Hepatocyte (in vitro differentiated cells): ENCODE measurements around the gene BLOC1S5. TPM values are rescaled to one million over a fixed set of nuclear protein-coding genes. Genes with fewer than 3 reads are reported as not detected.

Experiments
- DNase-seq: peaks from one replicate; pipeline ENCODE4 v3.0.0-alpha.2; 2016; ENCODE audit warnings: low spot score
- H2AFZ ChIP-seq: fragments of 200-600 bp; sonication (generic); 2 replicates; pipeline ENCODE4 v1.6.0; 2016; ENCODE audit warnings: antibody characterized with exemption, mild to moderate bottlenecking
- H3K27ac ChIP-seq: fragments of 200-600 bp; sonication (generic); 2 replicates; pipeline ENCODE4 v1.5.1; 2016; ENCODE audit warnings: mild to moderate bottlenecking
- H3K27me3 ChIP-seq: fragments of 200-600 bp; sonication (generic); 2 replicates; pipeline ENCODE4 v1.6.1; 2016
- H3K36me3 ChIP-seq: fragments of 200-600 bp; sonication (generic); replicated peaks from 2 replicates; pipeline ENCODE4 v1.5.1; 2016; ENCODE audit warnings: low read depth; ENCODE audit not compliant: insufficient read depth
- H3K4me1 ChIP-seq: fragments of 200-600 bp; sonication (generic); 2 replicates; pipeline ENCODE4 v1.5.1; 2016; ENCODE audit warnings: mild to moderate bottlenecking, moderate library complexity; ENCODE audit not compliant: insufficient read depth
- H3K4me2 ChIP-seq: fragments of 200-600 bp; sonication (generic); 2 replicates; pipeline ENCODE4 v1.6.0; 2016
- H3K4me3 ChIP-seq: fragments of 200-600 bp; sonication (generic); 2 replicates; pipeline ENCODE4 v1.5.1; 2016; ENCODE audit warnings: mild to moderate bottlenecking
- H3K79me2 ChIP-seq: fragments of 200-600 bp; sonication (generic); 2 replicates; pipeline ENCODE4 v1.6.0; 2017; ENCODE audit warnings: mild to moderate bottlenecking
- H3K9me2 ChIP-seq: fragments of 200-600 bp; sonication (generic); replicated peaks from 2 replicates; pipeline ENCODE4 v1.6.0; 2017; ENCODE audit warnings: mild to moderate bottlenecking; ENCODE audit not compliant: insufficient read depth
- H3K9me3 ChIP-seq: fragments of 200-600 bp; sonication (generic); 2 replicates; pipeline ENCODE4 v1.5.1; 2016; ENCODE audit warnings: low read depth, mild to moderate bottlenecking
- H4K20me1 ChIP-seq: fragments of 200-600 bp; sonication (generic); 2 replicates; pipeline ENCODE4 v1.6.0; 2016; ENCODE audit warnings: mild to moderate bottlenecking; ENCODE audit not compliant: insufficient read depth, poor library complexity, severe bottlenecking
- CTCF ChIP-seq: fragments of 200-600 bp; sonication (generic); IDR thresholded peaks from 2 replicates; pipeline ENCODE4 v1.5.1; 2016; ENCODE audit warnings: antibody characterized with exemption, mild to moderate bottlenecking; ENCODE audit not compliant: poor library complexity
- EZH2 ChIP-seq: fragments of 200-600 bp; sonication (generic); IDR thresholded peaks from 2 replicates; pipeline ENCODE4 v1.6.1; 2016; ENCODE audit warnings: antibody characterized with exemption, mild to moderate bottlenecking, borderline replicate concordance
- EZH2phosphoT487 ChIP-seq: fragments of 200-600 bp; sonication (generic); IDR thresholded peaks from one replicate; pipeline ENCODE4 v1.6.1; 2018; ENCODE audit warnings: antibody characterized with exemption, mild to moderate bottlenecking, low read depth, moderate library complexity; ENCODE audit not compliant: unreplicated experiment, severe bottlenecking
- WGBS: methylation state at CpG from one replicate; pipeline ENCODE4 v1.1.6; 2016; ENCODE audit warnings: low lambda C conversion rate; ENCODE audit errors: missing lambda C conversion rate; 5-methylcytosine and 5-hydroxymethylcytosine counted together
- polyA plus RNA-seq: library from polyadenylated mRNA; unstranded; fragments of >200 nt; fragmentation: Nextera tagmentation; extraction: Ambion mirVana; gene quantifications from 2 replicates; pipeline ENCODE4 v1.2.1, GENCODE V29; 2016
- total RNA-seq: library from RNA; depleted of rRNA; stranded (reverse); fragments of >200 nt; gene quantifications from 2 replicates; pipeline ENCODE4 v1.2.3, GENCODE V29; 2014

Gene BLOC1S5
- total and polyA plus RNA-seq, 2 experiments from 2014 or later = 9.9 to 17.6 TPM

DNA sequence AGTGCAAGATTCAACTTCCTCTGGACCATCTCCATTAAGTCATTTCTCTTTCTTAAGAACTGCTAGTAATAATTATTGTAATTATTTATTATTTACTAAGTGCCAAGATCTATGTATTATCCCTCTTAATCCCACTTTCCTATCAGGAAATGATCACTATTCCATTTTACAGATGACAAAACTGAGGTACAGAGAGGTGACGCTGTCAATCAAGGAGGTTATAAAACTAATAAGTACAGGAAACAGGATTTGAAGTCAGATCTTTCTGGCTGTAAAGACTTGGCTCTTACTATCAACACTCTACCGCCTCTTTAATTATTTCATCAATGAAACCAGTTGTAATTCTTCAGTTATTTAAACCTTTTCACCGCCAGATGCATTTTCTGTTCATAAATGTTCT lies 37.4 kb downstream of the BLOC1S5 start:
- no peak for TF ChIP-seq EZH2phosphoT487
- no peak for TF ChIP-seq EZH2
- TF ChIP-seq CTCF = no peak
- Histone ChIP-seq H3K36me3 (no peaks in the 10 kb centered on the region), H3K9me3 (no peaks in the 10 kb centered on the region), H3K27ac (no peak overlapping the region), H3K4me2 (no peak overlapping the region), H4K20me1 (no peaks in the 10 kb centered on the region), H3K27me3 (no peaks in the 10 kb centered on the region), H3K4me3 (no peak overlapping the region), H3K79me2 (peaks cover 24% of the 10 kb centered on the region), H3K9me2 (no peaks in the 10 kb centered on the region), H3K4me1 (no peaks in the 10 kb centered on the region), H2AFZ (no peak overlapping the region)
- 100% methylated on average over 3 of the region's 3 CpGs for WGBS
- DNase-seq = no peak

DNA sequence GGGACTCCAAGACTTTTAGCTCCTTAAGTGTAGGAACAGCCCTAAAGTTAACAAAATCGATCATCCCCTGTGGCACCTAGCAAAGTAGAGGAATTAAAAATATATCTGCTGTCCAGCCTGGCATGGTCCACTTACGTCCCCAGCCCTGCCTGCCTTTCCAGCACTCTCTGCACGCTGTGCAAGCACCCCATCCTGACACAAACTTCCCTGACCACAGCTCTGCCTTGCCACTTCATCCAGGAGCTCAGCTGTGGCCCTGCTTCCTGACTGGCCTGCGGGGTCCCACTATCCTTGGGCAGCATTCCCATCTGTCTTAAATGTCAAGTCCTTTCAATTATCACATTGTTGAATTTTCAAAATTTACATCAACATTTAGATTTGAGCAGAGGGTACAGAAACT lies 39.0 kb downstream of the BLOC1S5 start:
- no peak overlapping the region for H2AFZ ChIP-seq
- H3K27me3 ChIP-seq = no peaks in the 10 kb centered on the region
- WGBS = 81% methylated on average over 4 of the region's 4 CpGs
- no peaks in the 10 kb centered on the region for H4K20me1 ChIP-seq
- no peaks in the 10 kb centered on the region for H3K36me3 ChIP-seq
- TF ChIP-seq EZH2phosphoT487 (no peak), EZH2 (no peak), CTCF (no peak)
- DNase-seq = no peak
- H3K4me3 ChIP-seq = no peak overlapping the region
- H3K4me1 ChIP-seq = no peaks in the 10 kb centered on the region
- H3K27ac ChIP-seq = no peak overlapping the region
- no peaks in the 10 kb centered on the region for H3K9me2 ChIP-seq
- H3K9me3 ChIP-seq = no peaks in the 10 kb centered on the region
- peaks cover 9% of the 10 kb centered on the region for H3K79me2 ChIP-seq
- no peak overlapping the region for H3K4me2 ChIP-seq

GRCh38 chr6:8023638-8024037 lies 40.6 kb downstream of the BLOC1S5 start:
- Histone ChIP-seq H4K20me1 (no peaks in the 10 kb centered on the region), H3K27ac (no peak overlapping the region), H3K4me2 (no peak overlapping the region), H3K27me3 (no peaks in the 10 kb centered on the region), H3K9me3 (no peaks in the 10 kb centered on the region), H2AFZ (no peak overlapping the region), H3K4me3 (no peak overlapping the region), H3K4me1 (no peaks in the 10 kb centered on the region), H3K36me3 (no peaks in the 10 kb centered on the region), H3K79me2 (no peaks in the 10 kb centered on the region), H3K9me2 (no peaks in the 10 kb centered on the region)
- 82% methylated on average over 2 of the region's 2 CpGs for WGBS
- no peak for TF ChIP-seq EZH2phosphoT487
- no peak for TF ChIP-seq EZH2
- no peak for TF ChIP-seq CTCF
- DNase-seq = no peak

DNA sequence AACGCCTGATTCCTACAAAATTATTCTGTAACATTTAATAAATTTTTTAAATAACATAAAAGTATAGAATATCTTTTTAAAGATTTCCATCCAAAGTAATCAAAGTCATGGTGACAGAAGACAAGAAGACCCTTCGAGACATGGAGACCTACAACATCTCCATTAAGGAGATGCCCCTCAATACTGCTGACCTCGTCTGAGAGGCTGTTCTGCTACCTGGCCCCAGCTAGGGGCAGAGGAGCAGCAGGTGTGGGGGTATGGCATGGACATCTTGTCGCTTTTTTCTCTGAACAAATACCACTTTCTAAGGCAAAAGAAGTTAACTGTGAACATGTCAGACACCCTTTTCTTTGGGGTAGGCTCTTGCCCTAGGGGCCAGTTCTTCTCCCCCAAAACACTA lies 44.1 kb downstream of the BLOC1S5 start:
- Histone ChIP-seq H3K4me1 (no peaks in the 10 kb centered on the region), H3K27me3 (no peaks in the 10 kb centered on the region), H3K4me3 (no peak overlapping the region), H3K4me2 (no peak overlapping the region), H2AFZ (no peak overlapping the region), H3K79me2 (no peaks in the 10 kb centered on the region), H3K9me2 (no peaks in the 10 kb centered on the region), H3K27ac (no peak overlapping the region), H3K9me3 (no peaks in the 10 kb centered on the region), H4K20me1 (no peaks in the 10 kb centered on the region), H3K36me3 (no peaks in the 10 kb centered on the region)
- TF ChIP-seq CTCF (no peak), EZH2 (no peak), EZH2phosphoT487 (no peak)
- 89% methylated on average over 4 of the region's 4 CpGs for WGBS
- no peak for DNase-seq
